MM.1S (cell line): Measurements from ENCODE around the gene FAM187B.

Source experiments
- DNase-seq: peaks from one replicate; pipeline ENCODE4 v3.0.0-alpha.2; 2015
- H2AFZ ChIP-seq: fragments of 300-600 bp; sonication (generic); 2 replicates; pipeline ENCODE4 v1.6.0; 2016; ENCODE audit warnings: antibody characterized with exemption, low read length
- H3F3A ChIP-seq: fragments of 300-600 bp; sonication (generic); 2 replicates; pipeline ENCODE4 v1.6.1; 2016; ENCODE audit warnings: mild to moderate bottlenecking, antibody characterized with exemption, low read length, moderate library complexity, mixed read lengths; ENCODE audit not compliant: insufficient read depth
- H3K27ac ChIP-seq: fragments of 300-600 bp; sonication (generic); 2 replicates; pipeline ENCODE4 v1.5.1; 2016; ENCODE audit warnings: mild to moderate bottlenecking, low read length
- H3K27me3 ChIP-seq: fragments of 300-600 bp; sonication (generic); replicated peaks from 2 replicates; pipeline ENCODE4 v1.6.0; 2016; ENCODE audit warnings: low read length; ENCODE audit not compliant: insufficient read depth
- H3K36me3 ChIP-seq: fragments of 300-600 bp; sonication (generic); replicated peaks from 2 replicates; pipeline ENCODE4 v1.6.1; 2016; ENCODE audit warnings: mild to moderate bottlenecking, low read length, mixed read lengths; ENCODE audit not compliant: insufficient read depth
- H3K4me1 ChIP-seq: fragments of 300-600 bp; sonication (generic); 2 replicates; pipeline ENCODE4 v1.6.1; 2016; ENCODE audit warnings: low read length, mixed read lengths
- H3K4me2 ChIP-seq: fragments of 300-600 bp; sonication (generic); 2 replicates; pipeline ENCODE4 v1.6.0; 2016; ENCODE audit warnings: low read depth, low read length
- H3K4me3 ChIP-seq: fragments of 300-600 bp; sonication (generic); 2 replicates; pipeline ENCODE4 v1.5.1; 2016; ENCODE audit warnings: low read length, mixed read lengths
- H3K79me2 ChIP-seq: fragments of 300-600 bp; sonication (generic); 2 replicates; pipeline ENCODE4 v1.6.1; 2016; ENCODE audit warnings: mixed run types, low read length, mixed read lengths
- H3K9ac ChIP-seq: fragments of 300-600 bp; sonication (generic); 2 replicates; pipeline ENCODE4 v1.6.1; 2016; ENCODE audit warnings: low read length, mixed read lengths
- H3K9me2 ChIP-seq: fragments of 300-600 bp; sonication (generic); replicated peaks from 2 replicates; pipeline ENCODE4 v1.6.1; 2016; ENCODE audit warnings: mild to moderate bottlenecking, low read length, mixed read lengths; ENCODE audit not compliant: insufficient read depth
- H3K9me3 ChIP-seq: fragments of 300-600 bp; sonication (generic); replicated peaks from 2 replicates; pipeline ENCODE4 v1.6.1; 2016; ENCODE audit warnings: mild to moderate bottlenecking, low read length, mixed read lengths; ENCODE audit not compliant: insufficient read depth
- H4K20me1 ChIP-seq: fragments of 300-600 bp; sonication (generic); 2 replicates; pipeline ENCODE4 v1.6.1; 2016; ENCODE audit warnings: mild to moderate bottlenecking, low read length, moderate library complexity, mixed read lengths; ENCODE audit not compliant: insufficient read depth
- CTCF ChIP-seq: fragments of 300-600 bp; sonication (generic); IDR thresholded peaks from 2 replicates; pipeline ENCODE4 v1.5.1; 2016; ENCODE audit warnings: antibody characterized with exemption, low read length, mixed read lengths
- EZH2 ChIP-seq: fragments of 300-600 bp; sonication (generic); optimal IDR thresholded peaks from 2 replicates; pipeline ENCODE3; 2017; ENCODE audit warnings: low read depth, mild to moderate bottlenecking, antibody characterized with exemption, low read length, mixed read lengths
- EZH2phosphoT487 ChIP-seq: fragments of 300-600 bp; sonication (generic); IDR thresholded peaks from 2 replicates; pipeline ENCODE4 v1.6.1; 2018; ENCODE audit warnings: antibody characterized with exemption, low read length

Gene FAM187B

GRCh38 chr19:35228177-35228930 lies at the start of gene FAM187B:
Gene FAM187B (minus strand): TSS chr19:35228739. CDS start chr19:35228680, 59 bp downstream.
- no peak within 1 kb of the TSS for H3K4me2 ChIP-seq
- no peaks in the 10 kb centered on the region for H3K9me2 ChIP-seq
- no peaks in the 10 kb centered on the region for H3K4me1 ChIP-seq
- H3K27me3 ChIP-seq: no peaks in the 10 kb centered on the region
- H3K27ac ChIP-seq: no peak within 1 kb of the TSS
- no peaks in the 10 kb centered on the region for H3K79me2 ChIP-seq
- no peaks in the 10 kb centered on the region for H3K36me3 ChIP-seq
- DNase-seq: no peak
- no peaks in the 10 kb centered on the region for H3K9me3 ChIP-seq
- H2AFZ ChIP-seq: no peak within 1 kb of the TSS
- no peaks in the 10 kb centered on the region for H4K20me1 ChIP-seq
- no peaks in the 10 kb centered on the region for H3F3A ChIP-seq
- TF ChIP-seq EZH2 (no peak), CTCF (no peak), EZH2phosphoT487 (no peak)
- H3K4me3 ChIP-seq: no peak within 1 kb of the TSS
- H3K9ac ChIP-seq: no peak within 1 kb of the TSS

GRCh38 chr19:35276706-35277281 lies 48.3 kb upstream of the FAM187B start:
- Histone ChIP-seq H3K27ac (no peak overlapping the region), H4K20me1 (no peaks in the 10 kb centered on the region), H3K9ac (no peak overlapping the region), H3K9me3 (no peaks in the 10 kb centered on the region), H3K4me3 (no peak overlapping the region), H3K4me2 (no peak overlapping the region), H3K9me2 (no peaks in the 10 kb centered on the region), H2AFZ (no peak overlapping the region), H3K79me2 (no peaks in the 10 kb centered on the region), H3K27me3 (peaks cover under 1% of the 10 kb centered on the region; the same call in 1 of the 2 replicates), H3F3A (no peaks in the 10 kb centered on the region), H3K36me3 (no peaks in the 10 kb centered on the region), H3K4me1 (no peaks in the 10 kb centered on the region)
- TF ChIP-seq CTCF (no peak), EZH2 (no peak), EZH2phosphoT487 (no peak)
- DNase-seq: no peak

GRCh38 chr19:35274323-35274722 lies 45.8 kb upstream of the FAM187B start:
- TF ChIP-seq EZH2phosphoT487: no peak
- TF ChIP-seq CTCF: no peak
- no peak for TF ChIP-seq EZH2
- no peak for DNase-seq

More at GRCh38 chr19:35274323-35274722, 45.8 kb upstream of the FAM187B start:
- no peaks in the 10 kb centered on the region for H3K4me1 ChIP-seq
- H3K36me3 ChIP-seq: 0 out of 2 replicates have a peak, but pooled peaks cover 2% of the 10 kb centered on the region
- H3K9me2 ChIP-seq: no peaks in the 10 kb centered on the region
- no peaks in the 10 kb centered on the region for H3F3A ChIP-seq
- H3K27me3 ChIP-seq: no peaks in the 10 kb centered on the region
- no peaks in the 10 kb centered on the region for H4K20me1 ChIP-seq
- H3K4me2 ChIP-seq: no peak overlapping the region
- H3K9ac ChIP-seq: no peak overlapping the region
- no peak overlapping the region for H3K4me3 ChIP-seq
- peaks cover 14% of the 10 kb centered on the region; the same call in 1 of the 2 replicates for H3K79me2 ChIP-seq
- no peak overlapping the region for H2AFZ ChIP-seq
- no peaks in the 10 kb centered on the region for H3K9me3 ChIP-seq
- no peak overlapping the region for H3K27ac ChIP-seq
